ENCODE measurements around the gene OR8G1. TPM values are rescaled to one million over a fixed set of nuclear protein-coding genes. Genes with fewer than 3 reads are reported as not detected.

The OR8G1 gene
- total RNA-seq, 1 experiment from 2014 or later: not detected

GRCh38 chr11:124276081-124276480 is 35.2 kb downstream of the OR8G1 start:
- intact Hi-C loops (cut with micrococcal nuclease; ENCODE audit: unreplicated experiment): no loop called here
- TF ChIP-seq EZH2 (IDR thresholded peaks at IDR 0.05; ENCODE audit: borderline replicate concordance, low read depth, low read length, poor library complexity, severe bottlenecking): no peak
- no peak for DNase-seq (ENCODE audit: low spot score)
- no peaks in the 10 kb centered on the region for H3K27me3 ChIP-seq (replicated peaks; ENCODE audit: insufficient read depth, low read depth, low read length, poor library complexity)
- no peak overlapping the region for H3K27ac ChIP-seq (ENCODE audit: low read depth, low read length, poor library complexity, severe bottlenecking)
- ChIA-PET CTCF (no interaction called here), POLR2A (ENCODE audit: low non-redundant PET) (no interaction called here)
- no peaks in the 10 kb centered on the region for H3K9me3 ChIP-seq (ENCODE audit: low read depth, low read length, poor library complexity, severe bottlenecking)
- no peaks in the 10 kb centered on the region for H3K36me3 ChIP-seq (ENCODE audit: insufficient read depth, low read length, poor library complexity, severe bottlenecking)
- no peaks in the 10 kb centered on the region for H3K4me1 ChIP-seq (ENCODE audit: insufficient read depth, low read length, poor library complexity, severe bottlenecking)
- no peak overlapping the region for H3K4me3 ChIP-seq (ENCODE audit: low read depth, low read length, poor library complexity, severe bottlenecking)
- BruUV-seq (replicated peaks): no TSS peak

GRCh38 chr11:124277207-124277606 is 36.3 kb downstream of the OR8G1 start:
- no peaks in the 10 kb centered on the region for H3K9me3 ChIP-seq (ENCODE audit: low read depth, low read length, poor library complexity, severe bottlenecking)
- no peaks in the 10 kb centered on the region for H3K36me3 ChIP-seq (ENCODE audit: insufficient read depth, low read length, poor library complexity, severe bottlenecking)
- no peak overlapping the region for H3K4me3 ChIP-seq (ENCODE audit: low read depth, low read length, poor library complexity, severe bottlenecking)
- no peak overlapping the region for H3K27ac ChIP-seq (ENCODE audit: low read depth, low read length, poor library complexity, severe bottlenecking)
- no TSS peak for BruUV-seq (replicated peaks)
- no peak for TF ChIP-seq CTCF (conservative IDR thresholded peaks at IDR 0.05; ENCODE audit: low read depth, low read length)
- TF ChIP-seq EZH2 (IDR thresholded peaks at IDR 0.05; ENCODE audit: borderline replicate concordance, low read depth, low read length, poor library complexity, severe bottlenecking): no peak
- intact Hi-C loops (cut with micrococcal nuclease; ENCODE audit: unreplicated experiment): no loop called here
- CTCF ChIA-PET: interaction anchor here (0.6 to 1.0 kb wide), 4 partner anchors 50 to 208 kb away, joined by 3 to 9 read pairs (median 6); no protein-coding TSS in a partner anchor
- no peaks in the 10 kb centered on the region for H3K27me3 ChIP-seq (replicated peaks; ENCODE audit: insufficient read depth, low read depth, low read length, poor library complexity)
- POLR2A ChIA-PET (ENCODE audit: low non-redundant PET): no interaction called here
- no peak for DNase-seq (ENCODE audit: low spot score)
- no peaks in the 10 kb centered on the region for H3K4me1 ChIP-seq (ENCODE audit: insufficient read depth, low read length, poor library complexity, severe bottlenecking)

GRCh38 chr11:124277804-124278203 is 36.9 kb downstream of the OR8G1 start:
- Histone ChIP-seq H3K4me1 (ENCODE audit: insufficient read depth, low read length, poor library complexity, severe bottlenecking) (no peaks in the 10 kb centered on the region), H3K9me3 (ENCODE audit: low read depth, low read length, poor library complexity, severe bottlenecking) (no peaks in the 10 kb centered on the region), H3K27me3 (replicated peaks; ENCODE audit: insufficient read depth, low read depth, low read length, poor library complexity) (no peaks in the 10 kb centered on the region), H3K4me3 (ENCODE audit: low read depth, low read length, poor library complexity, severe bottlenecking) (no peak overlapping the region), H3K36me3 (ENCODE audit: insufficient read depth, low read length, poor library complexity, severe bottlenecking) (no peaks in the 10 kb centered on the region), H3K27ac (ENCODE audit: low read depth, low read length, poor library complexity, severe bottlenecking) (no peak overlapping the region)
- peak; percentile 37 for DNase-seq (ENCODE audit: low spot score)
- BruUV-seq (replicated peaks): no TSS peak
- ChIA-PET POLR2A (ENCODE audit: low non-redundant PET) (no interaction called here), CTCF (interaction anchor here (0.6 to 1.0 kb wide), 3 partner anchors 50 to 208 kb away, joined by 3 to 9 read pairs (median 9); no protein-coding TSS in a partner anchor)
- intact Hi-C loops (cut with micrococcal nuclease; ENCODE audit: unreplicated experiment): loop anchor here (1.0 kb wide), 1 partner anchor 207 kb away; no protein-coding TSS in a partner anchor
- TF ChIP-seq EZH2 (IDR thresholded peaks at IDR 0.05; ENCODE audit: borderline replicate concordance, low read depth, low read length, poor library complexity, severe bottlenecking) (no peak), CTCF (conservative IDR thresholded peaks at IDR 0.05; ENCODE audit: low read depth, low read length) (peak; percentile 54)

- BruUV-seq (replicated peaks): no TSS peak
- DNase-seq (ENCODE audit: low spot score): no peak
- no peaks in the 10 kb centered on the region for H3K27me3 ChIP-seq (replicated peaks; ENCODE audit: insufficient read depth, low read depth, low read length, poor library complexity)
- H3K4me3 ChIP-seq (ENCODE audit: low read depth, low read length, poor library complexity, severe bottlenecking): no peak overlapping the region
- no peaks in the 10 kb centered on the region for H3K36me3 ChIP-seq (ENCODE audit: insufficient read depth, low read length, poor library complexity, severe bottlenecking)
- ChIA-PET POLR2A (ENCODE audit: low non-redundant PET) (no interaction called here), CTCF (interaction anchor here (1.0 kb wide), 2 partner anchors 207 to 209 kb away, joined by 3 to 9 read pairs; no protein-coding TSS in a partner anchor)
- H3K27ac ChIP-seq (ENCODE audit: low read depth, low read length, poor library complexity, severe bottlenecking): no peak overlapping the region
- TF ChIP-seq CTCF (conservative IDR thresholded peaks at IDR 0.05; ENCODE audit: low read depth, low read length) (no peak), EZH2 (IDR thresholded peaks at IDR 0.05; ENCODE audit: borderline replicate concordance, low read depth, low read length, poor library complexity, severe bottlenecking) (no peak)
- no peaks in the 10 kb centered on the region for H3K9me3 ChIP-seq (ENCODE audit: low read depth, low read length, poor library complexity, severe bottlenecking)
- intact Hi-C loops (cut with micrococcal nuclease; ENCODE audit: unreplicated experiment): loop anchor here (1.0 kb wide), 1 partner anchor 207 kb away; no protein-coding TSS in a partner anchor
- H3K4me1 ChIP-seq (ENCODE audit: insufficient read depth, low read length, poor library complexity, severe bottlenecking): no peaks in the 10 kb centered on the region
Observed at GRCh38 chr11:124278261-124278660, 37.4 kb downstream of the OR8G1 start.

All from A673 (cell line).